Left lung (tissue), 10 donors: Measurements from ENCODE around the gene STRIT1. TPM values are rescaled to one million over a fixed set of nuclear protein-coding genes. Genes with fewer than 3 reads are reported as not detected.
A peak's percentile ranks its signal among the peaks of the same experiment; 100 is the strongest.
"Not testable (repeated sequence)": the region's sequence is repeated elsewhere in the genome, so short reads cannot be mapped to it uniquely, and the experiment has no call there.

Experiments
- ATAC-seq: fragments of 200-7000 bp; cut with Tn5 transposase; one replicate; pipeline ENCODE4 v1.9.1; 2020; ENCODE audit warnings: moderate library complexity
- DNase-seq, 4 donors: peaks; one replicate each; pipeline ENCODE4 v3.0.0-alpha.2; 2013 to 2020
- H3K27ac ChIP-seq, 2 donors: fragments of 200-600 bp; sonication (generic) in 1 of 2; one replicate each; pipeline versions ENCODE4 v1.5.0 to v1.8.0; 2020 to 2021
- H3K27me3 ChIP-seq, 2 donors: fragments of 200-600 bp; sonication (generic) in 1 of 2; one replicate each; pipeline versions ENCODE4 v1.5.0 to v1.8.0; 2020 to 2021
- H3K36me3 ChIP-seq, 2 donors: fragments of 200-600 bp; sonication (generic) in 1 of 2; one replicate each; pipeline versions ENCODE4 v1.5.0 to v1.8.0; 2020 to 2021
- H3K4me1 ChIP-seq, 2 donors: fragments of 200-600 bp; one replicate each; pipeline ENCODE4 v1.8.0; 2021
- H3K4me3 ChIP-seq, 2 donors: fragments of 200-600 bp; sonication (generic) in 1 of 2; one replicate each; pipeline versions ENCODE4 v1.5.0 to v1.8.0; 2020 to 2021; ENCODE audit warnings: mild to moderate bottlenecking in 1 of 2
- H3K9me3 ChIP-seq, 2 donors: fragments of 200-600 bp; sonication (generic) in 1 of 2; one replicate each; pipeline versions ENCODE4 v1.5.0 to v1.8.0; 2020 to 2021
- CTCF ChIP-seq, 2 donors: fragments of 200-600 bp; sonication (generic) in 1 of 2; IDR thresholded peaks; one replicate each; pipeline versions ENCODE4 v1.5.0 to v1.8.0; 2021; ENCODE audit warnings: antibody characterized with exemption in 2 of 2
- intact Hi-C, 2 donors: fragments of 100-400 bp; cut with DNase I; formaldehyde crosslinking; loops; one replicate each; pipeline versions ENCODE4 v1.11.2 to v1.14.2; 2022
- polyA plus RNA-seq, 6 donors: library from polyadenylated mRNA; unstranded; fragments of 120-200 nt; gene quantifications; one replicate each; pipeline ENCODE4 v1.2.1, GENCODE V29; 2013; ENCODE audit not compliant: insufficient read length in 6 of 6
- total RNA-seq, 2 donors: library from RNA; stranded (reverse); fragmentation: NEBNext Ultra II Directional; extraction: Animal tissue kit (Norgen Biotek cat#: 25700); gene quantifications; one replicate each; pipeline ENCODE4 v1.2.1, GENCODE V29; 2021
- donor health status: DM: no; HTN: yes; CAD: no.
- donor health status: DM: no; HTN: no; CAD: no.

Gene STRIT1
- total and polyA plus RNA-seq, 8 donors: 0.17 to 0.24 (median 0.20) TPM; not detected in 5

- H3K9me3 ChIP-seq, H3K36me3 ChIP-seq, intact Hi-C loops, H3K27ac ChIP-seq, H3K4me1 ChIP-seq, H3K27me3 ChIP-seq, DNase-seq, H3K4me3 ChIP-seq, ATAC-seq: not testable (repeated sequence)
Measured at GRCh38 chr3:155274435-155274834, 19.0 kb downstream of the STRIT1 start.

- DNase-seq: no peak
- ATAC-seq: no peak
- Histone ChIP-seq H3K9me3 (no peaks in the 10 kb centered on the region), H3K4me3 (no peak overlapping the region), H3K27me3 (no peaks in the 10 kb centered on the region), H3K27ac (no peak overlapping the region), H3K36me3 (no peaks in the 10 kb centered on the region), H3K4me1 (no peaks in the 10 kb centered on the region)
- TF ChIP-seq CTCF (IDR thresholded peaks at IDR 0.05): no peak
- intact Hi-C loops: no loop called here
Measured at GRCh38 chr3:155271343-155271613, 22.2 kb downstream of the STRIT1 start.

GRCh38 chr3:155270485-155271342 is 22.8 kb downstream of the STRIT1 start:
- H3K9me3 ChIP-seq: no peaks in the 10 kb centered on the region
- H3K27me3 ChIP-seq: no peaks in the 10 kb centered on the region
- no peak overlapping the region for H3K4me3 ChIP-seq
- no peak for DNase-seq
- TF ChIP-seq CTCF (IDR thresholded peaks at IDR 0.05): no peak
- no peak overlapping the region for H3K27ac ChIP-seq
- no peak for ATAC-seq
- H3K4me1 ChIP-seq: no peaks in the 10 kb centered on the region
- intact Hi-C loops: no loop called here
- H3K36me3 ChIP-seq: no peaks in the 10 kb centered on the region

- intact Hi-C loops: no loop called here
- DNase-seq (peak in 1 of 4 donors; percentile 23), ATAC-seq (no peak)
- Histone ChIP-seq H3K4me1 (no peaks in the 10 kb centered on the region), H3K27me3 (no peaks in the 10 kb centered on the region), H3K4me3 (no peak overlapping the region), H3K9me3 (no peaks in the 10 kb centered on the region), H3K27ac (no peak overlapping the region), H3K36me3 (no peaks in the 10 kb centered on the region)
- TF ChIP-seq CTCF (IDR thresholded peaks at IDR 0.05): no peak
Measured at GRCh38 chr3:155270063-155270462, 23.4 kb downstream of the STRIT1 start.

GRCh38 chr3:155262855-155263254 is 30.6 kb downstream of the STRIT1 start:
- intact Hi-C loops, H3K4me3 ChIP-seq, H3K27me3 ChIP-seq, H3K36me3 ChIP-seq, H3K9me3 ChIP-seq, H3K27ac ChIP-seq, ATAC-seq, DNase-seq, H3K4me1 ChIP-seq: not testable (repeated sequence)

GRCh38 chr3:155262295-155262694 is 31.2 kb downstream of the STRIT1 start:
- DNase-seq: no peak
- intact Hi-C loops: no loop called here
- no peak for TF ChIP-seq CTCF (IDR thresholded peaks at IDR 0.05)
- no peak for ATAC-seq
- no peaks in the 10 kb centered on the region for H3K36me3 ChIP-seq
- no peaks in the 10 kb centered on the region for H3K27me3 ChIP-seq
- H3K4me3 ChIP-seq: no peak overlapping the region
- no peaks in the 10 kb centered on the region for H3K9me3 ChIP-seq
- no peak overlapping the region for H3K27ac ChIP-seq
- H3K4me1 ChIP-seq: no peaks in the 10 kb centered on the region
